SH-SY5Y (cell line): ENCODE data around the gene GALNTL6.

Experiments
- GATA2 ChIP-seq: IDR thresholded peaks from 2 replicates; pipeline ENCODE4 v1.6.1; 2011; ENCODE audit warnings: mild to moderate bottlenecking, low read depth, low read length
- GATA3 ChIP-seq: IDR thresholded peaks from 2 replicates; pipeline ENCODE4 v1.6.1; 2011; ENCODE audit warnings: low read depth, mild to moderate bottlenecking, low read length, moderate library complexity

DNA sequence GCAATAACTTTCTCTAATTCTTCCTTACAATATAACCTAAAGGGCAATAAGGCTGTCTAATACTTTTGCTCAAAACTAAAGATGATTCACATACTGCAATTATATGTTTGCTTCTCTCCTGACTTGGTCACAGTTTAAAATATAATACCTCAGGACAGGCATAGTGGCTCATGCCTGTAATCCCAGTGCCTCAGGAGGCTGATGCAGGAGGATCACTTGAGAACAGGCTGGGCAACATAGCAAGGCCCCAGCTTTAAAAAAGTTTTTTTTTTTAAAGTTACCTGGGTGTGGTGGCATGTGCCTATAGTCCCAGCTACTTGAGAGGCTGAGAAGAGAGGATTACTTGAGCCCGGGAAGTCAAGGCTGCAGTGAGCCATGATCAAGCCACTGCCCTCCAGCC, 1125.7 kb downstream of the GALNTL6 start:
- TF ChIP-seq GATA2 (no peak), GATA3 (no peak)
